ENCODE data around the gene SCD5.

DNA sequence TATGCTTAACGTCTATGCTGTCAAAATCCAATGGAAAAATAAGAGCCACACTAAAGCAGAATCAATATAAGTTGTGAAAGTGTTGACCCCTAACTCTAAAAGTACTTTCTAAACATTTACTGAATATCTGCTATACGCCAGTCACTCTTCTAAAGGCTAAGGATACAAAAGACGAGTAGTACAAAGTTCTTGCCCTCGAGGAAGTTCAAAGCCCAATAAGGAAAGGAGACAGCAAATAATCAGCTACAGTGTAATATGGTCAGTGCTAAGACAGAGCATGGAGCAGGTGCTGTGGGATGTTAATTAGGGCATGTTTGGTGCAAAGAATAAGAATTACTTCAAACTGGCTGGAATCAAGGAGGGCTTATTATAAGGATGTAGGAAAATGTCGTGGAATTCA is 205.2 kb downstream of the SCD5 start:
- TF ChIP-seq CTCF (IDR thresholded peaks at IDR 0.05) (no peak), POLR2A (IDR thresholded peaks at IDR 0.05) (no peak)
